Epidermal melanocyte (primary cell): ENCODE data around the gene ZMYND10.
"Not testable (repeated sequence)": the region's sequence is repeated elsewhere in the genome, so short reads cannot be mapped to it uniquely, and the experiment has no call there.

ENCODE experiments used
- DNase-seq: peaks from one replicate; pipeline ENCODE4 v3.0.0; 2011; ENCODE audit warnings: low spot score; ENCODE audit not compliant: insufficient read length

Gene ZMYND10

DNA sequence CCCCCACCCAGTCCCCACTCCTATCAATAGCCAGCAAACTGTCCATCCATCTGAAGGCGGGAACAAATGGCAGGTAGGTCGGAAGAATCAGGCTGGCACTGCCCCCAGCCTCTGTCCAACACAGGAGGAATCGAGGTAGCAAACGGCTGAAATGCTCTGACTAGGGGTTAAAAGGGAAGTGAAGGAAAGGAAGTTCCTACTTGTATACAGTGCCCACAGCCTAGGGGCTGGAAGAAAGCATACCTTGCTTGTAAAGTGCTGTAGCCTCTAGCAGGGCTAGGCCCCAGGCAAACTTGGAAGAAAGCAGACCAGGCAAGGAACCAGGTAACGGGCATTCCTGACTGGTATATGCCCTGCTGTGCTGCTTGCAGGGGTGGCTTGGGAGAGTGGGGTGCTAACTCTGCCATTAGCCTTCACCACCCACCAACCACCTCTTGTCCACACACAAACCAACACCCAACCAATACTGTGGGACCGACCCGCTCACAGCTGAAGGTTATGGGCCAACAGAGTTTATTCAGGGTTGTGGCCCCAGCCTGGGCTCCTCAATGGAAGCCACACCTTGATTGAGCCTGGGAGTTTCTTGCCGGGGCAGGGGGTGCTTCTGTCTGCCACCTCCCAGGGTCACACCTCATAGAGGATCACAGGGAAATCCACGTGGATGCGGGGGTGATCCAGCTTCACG lies 19.9 kb downstream of the ZMYND10 start:
- DNase-seq = no peak

DNA sequence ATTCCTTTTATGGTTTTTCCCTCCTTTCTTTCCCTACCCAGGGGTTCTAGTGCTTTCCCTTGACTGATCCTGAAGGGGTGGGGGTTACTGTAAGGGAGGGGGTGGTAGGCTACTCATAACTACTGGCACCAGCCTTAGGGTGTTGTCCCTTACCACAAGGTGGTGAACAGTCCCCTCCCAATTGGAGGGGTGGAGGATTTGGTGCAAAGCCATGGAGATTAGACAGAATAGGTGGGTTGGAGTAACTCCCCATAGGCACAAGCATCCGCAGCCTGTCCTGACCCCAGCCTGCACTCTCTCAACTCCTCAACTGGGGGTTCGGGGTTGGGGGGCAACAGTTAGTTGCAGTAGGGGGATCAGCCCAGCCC lies 20.4 kb downstream of the ZMYND10 start:
- DNase-seq = no peak

DNA sequence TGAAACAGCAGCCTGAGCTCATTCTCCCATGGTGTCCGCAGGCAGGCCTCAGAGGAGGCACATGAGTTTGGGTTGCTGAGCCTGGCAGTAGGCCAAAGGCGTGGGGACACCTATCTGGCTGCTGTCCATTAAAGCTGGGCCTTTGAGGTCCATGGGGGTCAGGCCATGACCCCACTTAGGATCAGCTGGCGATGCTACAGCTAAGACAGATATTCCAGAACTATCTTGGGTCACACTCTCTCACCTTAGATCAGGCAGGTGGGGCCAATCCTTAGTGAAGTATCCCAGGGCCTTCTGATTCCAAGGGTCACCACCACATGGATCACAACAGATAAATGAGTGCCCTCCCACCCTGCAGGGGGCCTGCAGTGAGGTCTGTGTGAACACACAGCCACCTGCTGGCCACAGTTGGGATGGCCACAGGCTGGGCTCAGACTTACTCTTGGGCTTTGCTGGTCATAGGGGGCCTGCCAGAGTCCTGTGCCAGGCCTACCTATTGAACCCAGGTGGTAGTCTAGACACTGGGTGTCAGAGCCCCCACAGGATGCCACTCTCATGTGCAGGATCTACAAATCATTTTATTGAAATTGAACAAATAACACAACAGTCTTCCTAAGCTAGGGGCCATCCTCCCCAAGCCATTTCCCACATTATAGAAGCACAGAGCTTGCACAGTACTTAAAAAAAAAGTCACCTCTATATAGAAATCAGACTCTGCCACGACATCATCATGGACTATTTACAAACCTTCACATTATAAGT lies 21.0 kb downstream of the ZMYND10 start:
- peak; percentile 81 for DNase-seq

DNA sequence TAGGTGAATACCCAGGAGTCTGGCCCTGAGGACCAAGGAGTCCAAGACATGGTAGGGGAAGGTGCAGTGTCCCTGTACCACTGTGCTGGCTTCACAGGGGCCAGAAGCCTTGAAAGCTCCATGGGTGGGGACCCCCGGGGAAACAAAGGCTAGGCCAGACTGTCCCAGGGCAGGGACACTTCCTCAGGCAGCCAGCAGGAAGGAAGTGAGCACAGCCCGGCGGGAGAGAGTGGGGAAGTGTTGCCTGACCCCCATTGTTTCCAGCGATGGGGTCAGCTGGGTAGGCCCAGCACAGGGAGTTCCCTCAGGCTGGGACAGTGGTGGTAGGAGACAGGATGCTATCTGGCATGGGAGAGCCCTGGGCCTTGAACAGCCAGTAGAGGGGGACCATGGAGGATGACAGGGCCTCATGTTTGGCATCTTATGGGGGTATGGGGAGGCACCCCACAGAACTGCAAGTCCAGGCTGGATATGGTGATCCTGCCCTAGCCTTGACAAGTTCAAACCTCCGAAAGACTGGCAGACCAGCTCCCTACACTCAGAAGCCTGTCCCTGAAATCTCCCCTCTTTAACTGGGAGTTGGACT lies 21.8 kb downstream of the ZMYND10 start:
- DNase-seq = no peak

DNA sequence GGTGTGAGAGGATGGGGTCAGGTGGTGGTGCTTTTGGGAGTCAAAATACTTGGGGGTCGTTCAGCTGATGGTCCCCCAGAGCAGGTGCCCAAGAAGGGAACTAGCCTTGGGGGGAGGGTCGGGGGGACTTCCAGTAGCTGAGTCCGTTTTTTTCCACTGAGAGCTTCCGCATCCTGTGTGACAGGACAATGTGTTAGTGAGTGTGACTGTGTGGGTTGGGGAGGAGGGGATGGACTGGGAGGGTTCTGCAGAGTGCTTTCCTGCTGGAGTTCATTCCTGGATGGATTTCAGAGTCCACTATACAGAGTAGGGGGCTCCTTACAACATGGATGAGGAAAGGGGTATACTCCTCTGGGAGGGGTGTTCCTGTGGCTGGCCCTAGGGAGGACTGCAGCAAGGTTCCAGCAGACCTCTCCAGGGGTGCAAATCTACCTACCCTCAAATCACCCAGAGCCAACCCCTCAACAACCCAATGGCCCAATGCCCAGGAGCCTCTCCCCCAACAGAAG lies 22.4 kb downstream of the ZMYND10 start:
- DNase-seq = no peak

DNA sequence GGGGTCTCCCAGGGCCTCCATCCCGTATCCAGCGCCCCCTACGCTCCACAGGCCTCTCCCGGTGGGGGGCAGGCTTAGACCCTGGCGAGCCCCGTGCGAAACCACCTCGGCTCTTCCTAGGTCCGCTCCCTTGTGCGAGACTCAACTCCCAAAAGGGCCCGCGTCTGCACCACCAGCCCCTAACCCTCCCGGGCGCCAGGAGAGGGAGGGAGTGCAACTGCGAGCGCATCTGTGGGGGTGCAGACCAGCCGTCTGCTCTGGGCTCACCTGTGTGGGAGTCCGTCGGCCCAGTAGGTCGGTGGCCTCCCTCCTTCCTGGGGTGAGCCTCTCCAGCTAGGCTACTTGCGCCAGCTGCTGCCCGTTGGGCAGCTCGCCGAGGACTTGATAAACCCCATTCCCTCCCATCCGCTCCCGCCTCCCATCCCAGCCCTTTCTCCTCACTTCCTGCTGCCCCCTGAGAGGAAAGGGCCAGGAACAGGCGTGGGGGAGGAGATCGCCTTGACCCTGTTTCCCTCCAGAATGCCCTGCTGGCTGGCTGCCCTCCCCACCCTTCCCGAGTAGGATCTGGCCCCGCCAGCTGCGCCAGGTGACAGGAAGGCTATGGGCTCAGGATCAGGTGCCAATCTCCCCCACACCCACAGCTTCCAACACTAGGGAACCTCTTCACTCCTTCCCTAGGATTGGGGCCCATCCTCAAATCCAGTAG lies 23.0 kb downstream of the ZMYND10 start, which contains the start of gene HYAL2:
TSS of gene HYAL2 (minus strand) at position 360 of the 706 bp plus-strand sequence. CDS start 2,256 bp downstream, outside the sequence.
- DNase-seq = no peak

DNA sequence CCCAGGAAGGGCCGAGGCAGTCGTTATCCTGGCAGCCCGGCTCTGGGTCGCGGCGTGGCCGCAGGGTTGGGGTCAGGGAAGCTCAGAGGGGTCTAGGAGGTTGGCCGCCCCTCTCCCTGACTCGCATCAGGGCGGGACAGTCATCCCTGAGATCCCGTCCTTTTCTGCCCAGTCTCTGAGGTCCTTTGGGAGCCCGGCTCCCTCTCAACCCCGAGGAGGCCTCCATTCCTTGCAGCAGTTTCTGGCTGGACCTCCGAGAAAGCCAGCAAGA lies 23.5 kb downstream of the ZMYND10 start:
- no peak for DNase-seq

DNA sequence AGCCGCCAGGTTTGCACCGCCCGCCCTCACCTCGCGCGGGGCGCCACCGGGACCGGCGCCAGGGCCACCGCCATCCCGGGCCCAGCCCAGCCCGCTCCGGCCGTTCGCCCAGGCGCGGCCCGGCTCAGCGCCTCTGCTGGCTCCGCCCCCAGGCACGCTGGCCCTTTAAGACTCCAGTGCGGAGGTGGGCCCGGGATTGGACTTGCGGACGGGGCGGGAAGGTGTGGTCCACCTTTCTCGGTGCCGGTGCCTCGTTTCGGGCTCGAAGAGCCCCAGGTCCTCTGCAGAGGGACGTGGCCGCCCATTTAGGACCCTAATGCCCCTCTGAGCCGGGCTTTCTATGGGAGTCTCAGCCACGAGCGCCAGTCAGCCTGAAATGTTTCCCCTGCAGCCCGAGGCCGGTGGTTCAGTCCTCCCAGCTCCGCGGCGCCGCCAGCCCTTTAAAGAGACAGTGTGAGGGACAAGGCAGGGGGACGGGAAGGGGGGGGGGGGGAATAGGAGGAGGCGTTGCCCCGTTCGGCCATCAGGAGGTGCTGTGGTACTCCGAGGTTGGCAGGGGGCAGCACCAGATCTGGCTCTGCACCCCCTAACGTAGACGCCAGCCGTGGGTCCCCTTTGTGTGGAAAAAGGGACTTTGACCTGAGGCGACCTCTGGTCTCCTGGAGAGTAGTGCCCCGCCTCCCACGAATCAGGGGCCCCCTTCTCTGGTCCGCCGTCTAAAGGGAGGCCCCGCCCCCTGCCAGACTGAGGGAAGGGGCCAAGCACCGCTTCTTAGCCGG lies 24.0 kb downstream of the ZMYND10 start:
- peak; percentile 80 for DNase-seq

DNA sequence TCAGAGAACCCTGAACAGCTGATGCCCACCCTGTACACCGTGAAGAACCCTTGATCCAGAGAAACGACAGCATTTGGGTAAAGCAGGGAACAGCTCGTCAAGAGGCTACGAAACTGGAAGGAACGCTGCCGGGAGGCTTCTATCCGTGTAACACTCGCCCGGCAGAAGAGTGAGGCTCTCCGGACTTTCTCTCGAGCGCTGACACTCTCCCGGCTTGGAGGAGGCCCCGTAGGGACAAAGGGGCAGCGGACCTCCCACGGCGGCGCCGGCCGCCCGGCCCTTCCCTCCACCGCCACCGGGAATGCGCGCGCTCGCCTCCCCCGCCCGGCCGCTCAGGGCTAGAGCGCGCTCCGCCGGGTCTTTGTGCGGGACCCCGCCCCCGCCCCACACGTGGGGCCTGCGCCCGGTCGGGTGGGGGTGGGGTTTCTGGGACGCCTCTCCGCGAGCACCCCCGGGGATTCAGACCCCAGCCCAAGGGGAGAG lies 24.6 kb downstream of the ZMYND10 start:
- peak; percentile 47 for DNase-seq

DNA sequence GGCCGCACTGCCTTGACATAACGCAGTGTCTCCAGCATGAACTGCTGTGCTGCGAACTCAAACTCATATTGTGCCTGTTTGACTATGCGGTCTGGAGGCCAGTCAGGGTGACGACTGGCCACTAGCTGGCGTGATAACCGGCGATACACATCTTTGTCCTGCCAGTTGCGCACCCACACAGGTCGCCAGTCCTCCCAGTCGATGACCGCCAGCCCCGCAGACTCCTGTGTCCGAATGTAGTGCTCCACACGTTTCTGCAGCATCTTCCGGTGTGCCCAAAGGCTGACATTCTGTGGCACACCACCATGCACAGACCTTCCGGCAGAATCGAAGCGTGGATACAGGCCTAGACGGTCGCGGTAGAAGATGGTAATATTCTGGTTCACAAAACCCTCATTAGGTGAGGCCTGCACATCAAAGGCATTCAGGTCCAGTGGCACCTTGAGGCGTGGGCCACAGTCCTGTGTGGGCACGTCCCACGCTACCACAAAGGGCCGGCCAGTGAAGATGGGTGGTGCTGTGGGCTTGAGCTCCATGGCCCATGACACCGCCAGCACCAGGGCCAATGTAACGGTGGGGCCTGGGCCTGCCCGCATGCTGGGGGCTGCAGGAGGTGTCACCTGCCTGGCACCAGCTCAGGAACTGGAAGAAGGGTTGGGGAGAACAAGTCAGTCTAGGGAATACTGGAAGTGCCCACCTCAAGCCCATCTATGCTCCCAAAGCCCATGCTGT lies 25.5 kb downstream of the ZMYND10 start:
- DNase-seq = no peak

DNA sequence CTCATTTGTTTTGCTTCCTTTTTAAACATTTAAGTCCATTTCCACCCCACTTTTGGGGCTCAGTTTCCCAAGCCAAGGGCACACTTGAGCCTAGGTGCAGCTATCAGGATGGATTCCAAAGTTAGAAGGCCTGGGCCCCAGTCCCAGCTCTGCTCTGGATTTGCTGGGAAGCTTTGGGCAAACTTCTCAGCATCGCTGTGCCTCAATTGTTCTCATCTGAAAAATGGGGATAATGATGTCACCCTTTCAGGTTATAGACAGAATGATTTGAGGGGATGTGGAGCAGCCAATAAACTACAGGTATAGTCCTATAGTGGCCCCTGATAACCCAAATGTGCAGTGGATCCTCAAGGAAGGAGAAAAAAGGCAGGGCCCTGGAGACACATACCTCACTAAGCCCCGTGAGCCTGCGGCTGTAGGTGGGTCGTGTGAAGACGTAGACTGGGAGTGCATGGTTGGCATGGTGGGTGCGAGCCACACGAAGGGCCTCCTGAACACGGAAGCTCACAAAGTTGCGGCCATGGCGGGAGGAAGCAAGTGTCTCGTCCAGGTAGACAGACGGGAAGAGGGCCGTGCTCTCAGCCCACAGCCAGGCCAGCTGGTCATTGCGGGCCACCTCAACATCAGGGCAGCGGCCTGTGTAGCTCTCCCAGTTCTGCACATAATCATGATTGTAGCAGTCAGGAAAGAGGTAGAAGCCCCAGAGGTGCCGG lies 26.2 kb downstream of the ZMYND10 start:
- no peak for DNase-seq

DNA sequence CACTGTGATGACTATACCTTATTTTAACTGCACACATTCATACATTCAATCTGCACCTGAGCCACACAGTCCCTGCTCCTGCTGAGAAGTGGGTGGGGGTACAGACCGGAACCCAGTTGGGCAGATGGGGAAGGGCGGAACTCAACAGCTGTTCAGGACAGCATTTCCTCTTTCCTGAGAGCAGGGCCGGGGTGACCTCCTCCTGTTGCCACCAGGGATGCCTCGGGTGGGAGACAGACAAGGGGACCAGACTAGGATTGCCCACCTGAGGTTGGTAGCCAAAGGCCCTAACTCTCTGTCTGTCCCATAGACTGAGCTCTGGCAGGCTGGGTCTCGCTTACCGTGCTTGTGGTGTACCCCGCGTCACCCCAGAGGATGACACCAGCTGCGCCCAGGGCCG lies 26.9 kb downstream of the ZMYND10 start:
- DNase-seq = no peak

DNA sequence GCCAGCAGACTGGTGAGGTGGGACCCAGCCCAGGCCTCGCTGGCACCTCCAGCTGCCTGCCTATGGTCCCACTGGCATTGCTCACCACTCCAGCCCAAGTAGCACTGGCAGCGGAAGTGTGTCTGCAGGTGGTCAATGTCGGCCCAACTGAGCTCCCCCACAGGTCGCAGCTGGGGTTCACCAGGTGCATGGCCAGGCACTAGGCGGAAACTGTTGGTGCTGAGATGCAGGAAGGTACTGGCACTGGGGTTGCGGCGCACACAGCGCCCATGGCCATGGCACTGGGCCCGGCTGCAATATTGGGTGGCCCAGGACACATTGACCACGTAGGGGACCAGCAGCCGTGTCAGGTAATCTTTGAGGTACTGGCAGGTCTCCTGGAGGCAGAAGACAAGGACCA lies 27.4 kb downstream of the ZMYND10 start:
- no peak for DNase-seq

DNA sequence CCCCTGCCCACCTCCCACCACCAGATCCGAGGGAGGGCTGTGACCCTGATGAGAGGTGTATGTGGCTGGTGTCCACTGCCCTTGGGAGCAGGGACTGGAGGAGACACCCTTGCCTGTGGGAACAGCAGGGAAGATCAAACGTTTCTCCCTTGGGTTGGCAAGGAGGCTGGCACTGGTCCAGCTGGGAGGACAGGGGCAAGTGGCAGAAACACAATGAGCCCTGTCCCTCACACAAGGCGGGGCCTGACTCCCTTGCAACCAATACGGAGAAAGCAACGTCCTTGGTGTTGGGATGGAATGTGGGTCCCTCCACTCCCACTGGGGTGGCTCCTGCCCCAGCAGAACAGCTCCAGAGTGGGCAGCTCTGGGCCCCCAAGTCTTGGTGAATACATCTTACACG lies 28.2 kb downstream of the ZMYND10 start:
- no peak for DNase-seq

DNA sequence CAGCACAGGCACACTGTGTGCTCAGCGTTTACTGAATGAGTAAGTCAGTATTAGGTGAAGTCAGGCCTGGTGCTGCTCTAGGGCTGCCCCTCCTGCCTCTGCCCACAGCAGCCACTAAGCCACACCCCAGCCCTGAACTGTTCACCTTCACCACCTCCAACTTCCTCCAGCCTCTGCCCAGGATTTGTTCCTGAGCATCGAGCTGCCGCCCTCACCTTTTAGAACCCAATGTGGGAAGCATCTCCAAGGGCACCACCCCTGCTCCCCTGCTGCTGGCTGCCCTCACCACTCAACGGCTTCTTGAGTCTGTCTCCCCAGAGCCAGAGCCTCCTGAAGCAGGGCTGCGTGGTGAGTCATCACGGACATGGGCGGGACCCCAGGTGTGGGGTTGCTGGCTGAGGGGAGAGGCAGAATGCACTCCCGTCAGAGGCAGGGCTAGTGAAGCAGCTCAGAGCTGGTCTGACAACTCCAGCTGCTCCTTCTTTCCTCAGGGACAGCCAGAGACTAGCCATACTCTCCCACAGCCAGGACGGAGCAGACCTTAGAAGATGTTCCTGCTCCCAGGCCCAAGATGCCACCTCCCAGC lies 28.8 kb downstream of the ZMYND10 start:
- no peak for DNase-seq

DNA sequence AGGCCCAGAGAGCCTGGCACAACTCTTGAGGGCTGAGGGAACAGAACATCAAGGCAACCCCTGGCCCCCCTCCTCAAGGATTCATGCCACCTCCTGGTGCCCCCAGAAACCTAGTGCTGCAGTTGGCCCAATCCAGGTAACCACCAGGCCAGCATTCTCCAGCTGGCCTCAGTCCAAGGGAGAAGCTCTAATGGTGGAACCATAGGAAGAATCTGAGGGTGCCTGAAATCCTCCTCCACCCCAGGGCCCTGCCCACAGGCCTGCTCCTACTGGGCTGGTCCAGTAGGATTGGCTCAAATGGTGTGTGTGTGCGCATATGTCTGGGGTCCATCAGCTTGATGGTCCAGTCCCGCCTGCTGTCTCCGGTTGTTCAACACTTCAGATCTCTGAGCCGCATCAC lies 30.7 kb downstream of the ZMYND10 start:
- DNase-seq = no peak

DNA sequence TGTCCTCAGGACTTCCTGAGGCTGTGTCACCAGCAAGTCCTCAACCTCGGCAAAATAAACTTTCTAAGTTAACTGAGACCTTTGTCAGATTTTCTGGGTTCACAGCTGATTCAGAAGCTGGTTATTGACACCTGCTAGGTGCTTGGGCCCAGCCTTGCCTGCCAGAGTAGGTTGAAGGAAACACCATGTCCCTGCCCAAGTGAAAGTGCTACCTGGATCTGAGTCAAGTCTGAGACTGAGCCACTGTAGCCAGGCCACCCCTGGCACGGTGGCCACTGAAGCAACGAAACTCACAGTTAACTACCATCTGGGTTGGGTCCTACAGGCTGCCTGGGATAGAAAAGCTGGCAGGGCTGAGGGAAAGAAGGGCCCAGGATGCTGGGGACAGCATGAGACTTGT lies 31.2 kb downstream of the ZMYND10 start:
- no peak for DNase-seq

DNA sequence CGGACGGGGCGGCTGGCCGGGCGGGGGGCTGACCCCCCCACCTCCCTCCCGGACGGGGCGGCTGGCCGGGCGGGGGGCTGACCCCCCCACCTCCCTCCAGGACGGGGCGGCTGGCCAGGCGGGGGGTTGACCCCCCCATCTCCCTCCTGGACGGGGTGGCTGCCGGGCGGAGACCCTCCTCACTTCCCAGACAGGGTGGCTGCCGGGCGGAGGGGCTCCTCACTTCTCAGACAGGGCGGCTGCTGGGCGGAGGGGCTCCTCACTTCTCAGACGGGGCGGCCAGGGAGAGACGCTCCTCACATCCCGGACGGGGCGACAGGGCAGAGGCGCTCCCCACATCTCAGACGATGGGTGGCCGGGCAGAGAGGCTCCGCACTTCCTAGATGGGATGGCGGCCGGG lies 33.5 kb downstream of the ZMYND10 start:
- DNase-seq = not testable (repeated sequence)

DNA sequence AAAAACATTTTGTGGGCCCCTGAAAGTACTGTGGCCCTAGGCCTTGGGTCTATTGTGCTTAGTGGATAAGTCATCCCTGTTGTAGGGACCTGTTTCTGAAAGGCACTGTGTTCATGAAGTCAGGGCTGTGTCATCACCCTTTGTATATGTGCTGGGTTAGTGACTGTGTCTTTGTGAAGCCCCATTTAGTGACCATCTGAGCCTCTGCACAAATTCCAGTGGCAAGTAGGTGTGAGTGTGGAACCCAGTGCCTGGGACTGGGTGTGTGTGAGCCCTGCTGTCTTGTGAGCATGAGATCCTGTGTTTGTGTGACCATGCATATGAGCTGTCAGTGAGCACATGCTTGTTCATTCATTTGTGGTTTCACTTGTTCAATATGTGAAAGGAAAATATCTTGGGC lies 40.9 kb downstream of the ZMYND10 start:
- no peak for DNase-seq
